ENCODE data around the gene PFN4. TPM values are rescaled to one million over a fixed set of nuclear protein-coding genes. Genes with fewer than 3 reads are reported as not detected.
A peak's percentile ranks its signal among the peaks of the same experiment; 100 is the strongest.

Gene PFN4
- total and polyA plus RNA-seq, 2 experiments from 2014 or later = 0.28 TPM; not detected in 1

- TF ChIP-seq ZNF462 (CRISPR knock-in tag; IDR thresholded peaks at IDR 0.05) (no peak), ZNF114 (CRISPR knock-in tag; IDR thresholded peaks at IDR 0.05) (no peak), ETS1 (IDR thresholded peaks at IDR 0.05) (no peak)
Measured at GRCh38 chr2:24153478-24153877, 30.3 kb upstream of the PFN4 start (continued).

- H3K4me3 Mint-ChIP-seq = no peak overlapping the region
- H3K79me2 ChIP-seq (replicated peaks; ENCODE audit: insufficient read depth) = no peaks in the 10 kb centered on the region
- no peak for ATAC-seq
- TF ChIP-seq STAT1 (IDR thresholded peaks at IDR 0.05; ENCODE audit: unreplicated experiment) = no peak
- no peak for TF ChIP-seq NANOG (IDR thresholded peaks at IDR 0.05; ENCODE audit: borderline replicate concordance)
- no peak for TF ChIP-seq ETS1 (IDR thresholded peaks at IDR 0.05)
- TF ChIP-seq POLR2AphosphoS5 (IDR thresholded peaks at IDR 0.05; ENCODE audit: low read depth) = no peak
- TF ChIP-seq CREB1 (CRISPR knock-in tag; IDR thresholded peaks at IDR 0.05; ENCODE audit: low read depth) = no peak
- TF ChIP-seq CTCF (conservative IDR thresholded peaks at IDR 0.05; ENCODE audit: low read depth in 2 of 2) = no peak
- TF ChIP-seq ZNF114 (CRISPR knock-in tag; IDR thresholded peaks at IDR 0.05) = no peak
- TF ChIP-seq EZH2phosphoT487 (IDR thresholded peaks at IDR 0.05; ENCODE audit: unreplicated experiment) = no peak
- TF ChIP-seq ZNF331 (CRISPR knock-in tag; IDR thresholded peaks at IDR 0.05; ENCODE audit: low read depth) = no peak
- TF ChIP-seq EZH2 (IDR thresholded peaks at IDR 0.05; ENCODE audit: low read depth, unreplicated experiment) = no peak
Measured at GRCh38 chr2:24152413-24153197, 29.5 kb upstream of the PFN4 start.

More at GRCh38 chr2:24152413-24153197, 29.5 kb upstream of the PFN4 start:
- Mint-ChIP-seq H3K9me3 (peaks cover 10% of the 10 kb centered on the region), H3K36me3 (ENCODE audit: low read depth) (peaks cover 10% of the 10 kb centered on the region), H3K27ac (peak overlapping the region; percentile 71; the same call in 1 of the 2 replicates), H3K4me1 (no peaks in the 10 kb centered on the region), H3K27me3 (ENCODE audit: insufficient read depth, low read depth, poor library complexity) (no peaks in the 10 kb centered on the region)
- Histone ChIP-seq H3K4me1 (ENCODE audit: insufficient read depth) (no peaks in the 10 kb centered on the region), H3K36me3 (ENCODE audit: insufficient read depth) (no peaks in the 10 kb centered on the region), H4K20me1 (replicated peaks; ENCODE audit: insufficient read depth) (no peaks in the 10 kb centered on the region), H3K4me3 (no peak overlapping the region), H3K4me2 (no peak overlapping the region), H3K9me2 (ENCODE audit: insufficient read depth) (no peaks in the 10 kb centered on the region), H2AFZ (no peak overlapping the region), H3K27ac (ENCODE audit: low read depth) (no peak overlapping the region), H3K27me3 (ENCODE audit: insufficient read depth) (no peaks in the 10 kb centered on the region), H3F3A (replicated peaks; ENCODE audit: low read depth) (no peaks in the 10 kb centered on the region)
- DNase-seq (ENCODE audit: low spot score) = no peak

All from GM23338 (cell line).